ENCODE measurements around the gene AGPAT3. TPM values are rescaled to one million over a fixed set of nuclear protein-coding genes. Genes with fewer than 3 reads are reported as not detected.
"Not testable (repeated sequence)": the region's sequence is repeated elsewhere in the genome, so short reads cannot be mapped to it uniquely, and the experiment has no call there.

Gene AGPAT3
- total RNA-seq, 1 donor from 2014 or later: 39.7 TPM

DNA sequence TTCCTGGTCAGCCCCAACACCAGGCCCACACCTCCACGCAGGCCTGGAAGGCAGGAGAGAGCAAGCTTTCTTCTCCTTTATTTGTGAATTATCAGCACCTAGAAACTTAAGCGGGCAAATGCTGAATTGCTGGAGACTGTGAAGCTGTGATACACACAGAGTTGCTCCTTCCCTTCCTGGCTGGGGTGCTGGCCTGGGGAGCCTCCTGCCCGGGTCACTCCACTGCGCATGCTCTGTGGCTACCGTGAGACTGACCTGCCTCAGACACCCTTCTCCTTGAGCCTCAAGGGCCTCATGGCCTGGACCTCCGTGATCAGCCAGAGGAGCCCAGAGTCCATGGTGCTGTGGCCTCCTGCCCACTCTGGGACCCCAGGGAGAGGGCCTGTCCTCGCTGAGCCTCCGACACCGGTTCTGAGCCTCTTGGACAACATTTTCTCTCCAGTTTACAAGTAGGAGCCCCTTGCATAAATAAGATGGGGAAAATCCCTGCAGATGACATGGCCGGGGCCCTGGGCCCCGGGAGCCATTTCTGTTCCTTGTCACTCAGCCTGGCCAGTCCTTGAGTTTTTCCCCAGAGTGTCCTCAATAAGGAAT is 18.0 kb downstream of the AGPAT3 start:
- DNase-seq (ENCODE audit: low read depth in 2 of 2): no peak

DNA sequence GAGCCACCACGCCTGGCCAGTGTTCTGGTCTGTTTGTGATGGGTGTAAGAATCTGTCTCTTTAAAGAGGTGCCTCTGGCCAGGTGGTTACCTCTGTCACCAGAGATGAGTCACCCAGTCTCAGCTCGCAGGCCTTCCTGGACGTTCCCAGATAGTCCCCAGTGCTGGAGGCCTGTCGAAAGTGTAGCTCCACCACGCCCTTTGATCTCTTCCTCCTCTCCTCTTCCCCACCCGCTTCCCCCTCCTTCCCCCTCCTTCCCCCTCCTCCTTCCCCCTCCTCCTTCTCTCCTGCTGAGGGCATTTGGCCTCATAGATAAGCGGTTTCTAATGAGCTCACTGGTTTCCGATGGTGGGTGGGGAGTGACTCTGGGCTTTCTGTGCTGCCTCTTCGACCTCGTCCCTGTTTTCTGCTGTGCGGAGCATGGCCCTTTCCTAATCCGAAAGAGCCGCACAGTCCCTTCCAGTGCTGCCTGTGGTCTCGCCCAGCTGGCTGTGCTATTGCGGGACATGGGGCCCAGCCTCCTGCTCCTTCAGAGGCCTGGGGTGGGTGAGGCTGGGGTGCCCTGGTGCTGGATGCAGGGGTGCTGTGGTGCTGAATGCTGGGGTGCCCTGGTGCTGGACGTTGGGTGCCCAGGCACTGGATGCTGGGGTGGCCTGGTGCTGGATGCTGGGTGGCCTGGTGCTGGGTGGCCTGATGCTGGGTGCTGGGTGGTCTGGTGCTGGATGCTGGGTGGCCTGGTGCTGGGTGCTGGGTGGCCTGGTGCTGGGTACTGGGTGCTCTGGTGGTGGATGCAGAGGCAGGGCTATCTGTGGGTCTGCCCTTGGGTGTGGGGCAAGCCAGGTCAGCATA is 19.2 kb downstream of the AGPAT3 start:
- no peak for DNase-seq (ENCODE audit: low read depth in 2 of 2)

DNA sequence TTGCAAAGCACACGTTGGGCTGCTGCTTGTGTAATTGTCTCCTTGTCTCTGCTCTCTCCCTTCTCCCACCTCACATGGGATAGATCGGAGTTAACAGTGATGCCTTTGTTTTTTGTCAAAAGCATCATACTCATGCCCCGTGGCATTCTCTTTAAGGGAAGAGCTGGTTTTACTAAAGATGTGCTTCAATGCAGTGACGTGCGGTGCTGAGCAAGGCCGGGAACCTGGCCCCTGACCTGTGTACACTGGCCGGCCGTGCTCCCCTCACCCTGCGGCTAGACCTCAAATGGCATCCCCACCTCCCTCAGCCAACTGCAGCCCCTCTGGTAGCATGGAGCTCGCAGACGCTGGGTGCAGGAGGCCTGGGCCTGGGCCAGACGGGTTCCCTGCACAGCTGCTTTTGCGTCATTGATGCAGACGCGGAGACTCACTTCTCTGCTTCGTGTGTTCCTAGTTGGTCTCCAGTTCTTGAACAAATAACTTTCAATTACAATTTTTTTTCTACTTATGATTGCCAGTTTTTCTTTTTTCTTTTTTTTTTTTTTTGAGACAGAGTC is 19.9 kb downstream of the AGPAT3 start:
- no peak for DNase-seq (ENCODE audit: low read depth in 2 of 2)

DNA sequence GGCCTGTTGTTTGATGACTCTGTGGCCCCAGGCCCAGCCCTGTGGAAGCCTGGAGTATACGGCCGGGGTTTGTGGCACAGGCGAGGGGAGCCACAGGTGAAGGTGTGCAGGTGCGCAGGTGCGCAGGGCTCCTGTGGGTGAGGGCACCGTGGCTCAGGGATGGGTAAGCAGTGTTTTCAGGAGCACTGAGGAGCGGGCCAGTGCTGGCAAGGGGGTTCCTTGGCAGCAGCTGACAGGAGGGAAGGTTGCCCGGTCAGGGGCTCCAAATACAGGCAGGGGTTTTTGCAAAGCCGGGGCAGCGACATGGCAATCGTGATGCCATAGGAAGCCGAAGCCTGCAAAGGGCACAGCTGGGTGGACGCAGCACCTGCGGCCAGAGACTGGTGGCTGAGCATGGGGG is 20.7 kb downstream of the AGPAT3 start:
- no peak for DNase-seq (ENCODE audit: low read depth in 2 of 2)

DNA sequence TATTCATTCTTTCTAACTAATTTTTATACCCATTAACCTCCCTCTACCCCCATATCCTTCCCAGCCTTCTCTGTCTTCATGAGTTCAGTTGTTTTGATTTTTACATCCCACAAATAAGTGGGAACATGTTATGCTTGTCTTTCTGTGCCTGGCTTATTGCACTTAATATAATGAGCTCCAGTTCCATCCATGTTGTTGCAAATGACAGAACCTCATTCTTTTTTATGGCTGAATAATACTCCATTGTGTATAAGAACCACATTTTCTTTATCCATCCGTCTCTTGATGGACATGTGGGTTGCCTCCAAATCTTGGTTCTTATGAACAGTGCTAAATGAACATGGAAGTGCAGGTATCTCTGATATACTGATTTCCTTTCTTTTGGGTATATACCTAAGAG is 21.5 kb downstream of the AGPAT3 start:
- no peak for DNase-seq (ENCODE audit: low read depth in 2 of 2)

DNA sequence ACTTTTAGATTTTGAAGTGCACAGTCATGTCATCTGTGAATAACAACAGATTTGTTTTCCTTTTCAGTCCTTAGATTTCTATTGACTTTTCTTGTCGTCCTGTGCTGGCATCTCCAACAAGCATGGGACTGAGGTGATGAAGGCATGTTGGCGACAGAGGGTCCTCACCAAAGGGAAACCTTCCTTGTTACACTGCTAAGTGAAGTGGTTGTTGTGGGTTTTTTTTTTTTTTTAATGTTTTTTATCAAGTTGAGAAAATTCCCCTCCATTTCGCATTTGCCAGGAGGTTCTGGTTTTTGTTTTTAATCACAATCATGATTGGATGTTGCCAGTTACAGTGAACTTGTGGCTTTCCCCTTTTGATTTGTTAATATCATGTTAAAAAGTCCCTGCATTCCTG is 24.0 kb downstream of the AGPAT3 start:
- DNase-seq (ENCODE audit: low read depth in 2 of 2): no peak

DNA sequence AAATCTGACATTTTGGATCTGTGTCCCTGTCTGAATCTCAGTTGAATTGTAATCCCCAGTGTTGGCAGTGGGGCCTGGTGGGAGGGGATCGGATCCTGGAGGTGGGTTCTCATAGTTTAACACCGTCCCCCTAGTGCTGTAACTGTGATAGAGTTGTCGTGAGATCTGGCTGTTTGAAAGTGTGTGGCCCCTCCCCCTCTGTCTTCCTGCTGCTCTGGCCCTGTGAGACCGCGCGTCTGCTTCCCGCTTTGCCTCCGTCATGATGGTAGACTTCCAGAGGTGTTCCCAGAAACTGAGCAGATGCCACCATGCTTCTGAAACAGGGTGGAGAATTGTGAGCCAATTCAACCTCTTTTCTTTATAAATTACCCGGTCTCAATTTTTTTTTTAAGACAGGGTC is 25.0 kb downstream of the AGPAT3 start:
- DNase-seq (ENCODE audit: low read depth in 2 of 2): peak in 1 of 2 donors; percentile 60

DNA sequence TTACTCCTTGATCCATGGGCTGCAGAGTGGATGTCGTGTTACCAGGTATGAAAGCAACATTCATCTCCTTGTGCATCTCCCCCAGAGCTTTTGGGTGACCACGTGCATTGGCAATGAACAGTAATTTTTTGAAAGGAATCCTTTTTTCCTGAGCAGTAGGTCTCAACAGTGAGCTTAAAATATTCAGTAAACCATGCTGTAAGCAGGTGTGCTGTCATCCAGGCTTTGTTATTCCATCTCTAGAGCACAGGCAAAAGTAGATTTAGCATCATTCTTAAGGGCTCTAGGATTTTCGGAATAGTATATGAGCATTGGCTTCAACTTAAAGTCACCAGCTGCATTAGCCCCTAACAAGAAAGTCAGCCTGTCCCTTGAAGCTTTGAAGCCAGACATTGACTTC is 27.3 kb downstream of the AGPAT3 start:
- DNase-seq (ENCODE audit: low read depth in 2 of 2): no peak

DNA sequence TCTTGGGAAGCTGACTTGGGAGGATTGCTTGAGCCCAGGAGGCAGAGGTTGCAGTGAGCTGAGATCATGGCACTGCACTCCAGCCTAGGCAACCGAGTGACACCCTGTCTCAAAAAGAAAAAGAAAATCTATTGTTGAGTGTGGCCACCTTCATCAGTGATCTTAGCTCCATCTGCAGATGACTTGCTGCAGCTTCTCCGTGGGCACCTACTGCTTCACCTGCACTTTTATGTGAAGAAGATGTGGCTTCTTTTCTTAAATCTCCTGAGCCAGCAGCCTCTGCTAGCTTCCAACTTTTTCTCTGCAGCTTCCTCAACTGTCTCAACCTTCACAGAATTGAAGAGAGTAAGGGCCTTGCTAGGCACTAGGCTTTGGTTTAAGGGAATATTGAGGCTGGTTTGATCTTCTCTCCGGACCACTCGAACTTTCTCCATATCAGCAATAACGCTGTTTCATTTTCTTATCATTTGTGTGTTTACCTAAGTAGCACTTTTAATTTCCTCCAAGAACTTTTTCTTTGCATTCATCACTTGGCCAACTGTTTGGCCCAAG is 28.0 kb downstream of the AGPAT3 start:
- DNase-seq (ENCODE audit: low read depth in 2 of 2): no peak

DNA sequence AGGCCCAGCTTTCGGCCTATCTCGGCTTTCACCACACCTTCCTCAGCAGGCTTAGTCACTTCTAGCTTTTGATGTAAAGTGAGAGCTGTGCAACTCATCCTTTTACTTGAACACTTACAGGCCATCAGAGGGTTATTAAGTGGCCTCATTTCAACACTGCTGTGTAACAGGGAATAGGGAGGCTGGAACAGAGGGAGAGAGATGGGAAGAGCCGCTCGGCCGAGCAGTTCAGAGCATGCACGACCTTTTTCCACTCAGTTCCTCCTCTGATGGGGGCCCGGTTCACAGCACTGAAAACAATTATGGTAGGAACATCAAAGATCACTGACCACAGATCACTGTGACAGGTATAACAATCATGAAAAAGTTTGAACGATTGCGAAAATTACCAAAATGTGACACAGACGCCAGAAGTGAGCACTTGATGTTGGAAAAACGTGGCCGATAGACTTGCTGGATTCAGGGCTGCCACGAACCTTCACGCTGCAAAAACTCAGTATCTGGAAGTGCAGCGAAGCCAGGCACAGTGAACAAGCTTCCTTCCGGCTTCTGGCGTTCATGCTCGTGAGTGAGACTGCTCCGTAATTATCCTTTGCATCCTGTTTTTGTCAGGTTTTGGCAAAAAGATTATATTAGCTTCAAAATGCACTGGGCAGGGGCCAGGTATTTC is 28.6 kb downstream of the AGPAT3 start:
- peak; percentile 85 to 94 for DNase-seq (ENCODE audit: low read depth in 2 of 2)

DNA sequence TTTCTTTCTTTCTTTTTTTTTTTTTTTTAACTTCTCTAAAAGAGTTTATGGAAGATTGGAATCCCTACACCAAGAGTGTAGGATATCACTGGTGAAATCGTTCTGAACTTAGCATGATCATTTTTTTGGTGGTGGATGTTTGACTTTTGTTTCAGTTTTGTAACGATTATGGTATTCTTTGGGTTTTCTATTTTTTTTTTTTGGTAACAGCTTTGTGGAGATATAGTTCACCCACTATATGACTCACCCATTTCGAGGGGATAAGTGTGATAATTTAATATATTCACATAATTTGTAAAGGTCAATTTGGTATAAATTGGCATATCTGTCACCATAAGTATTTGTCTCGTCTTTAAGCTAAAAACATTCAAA is 29.2 kb downstream of the AGPAT3 start:
- DNase-seq (ENCODE audit: low read depth in 2 of 2): no peak

DNA sequence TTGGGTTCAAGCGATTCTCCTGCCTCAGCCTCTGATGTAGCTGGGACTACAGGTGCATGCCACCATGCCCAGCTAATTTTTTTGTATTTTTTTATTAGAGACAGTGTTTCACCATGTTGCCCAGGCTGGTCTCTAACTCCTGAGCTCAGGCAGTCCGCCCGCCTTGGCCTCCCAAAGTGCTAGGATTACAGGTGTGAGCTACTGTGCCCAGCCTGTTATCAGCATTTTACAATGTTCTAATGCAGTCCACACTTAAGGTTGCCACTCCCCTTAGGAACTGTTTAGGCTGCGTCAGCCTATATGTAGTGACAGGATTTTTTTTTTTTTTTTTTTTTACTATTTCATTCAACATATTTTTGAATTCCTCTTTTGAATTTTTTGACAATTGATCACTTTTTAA is 30.2 kb downstream of the AGPAT3 start:
- no peak for DNase-seq (ENCODE audit: low read depth in 2 of 2)

DNA sequence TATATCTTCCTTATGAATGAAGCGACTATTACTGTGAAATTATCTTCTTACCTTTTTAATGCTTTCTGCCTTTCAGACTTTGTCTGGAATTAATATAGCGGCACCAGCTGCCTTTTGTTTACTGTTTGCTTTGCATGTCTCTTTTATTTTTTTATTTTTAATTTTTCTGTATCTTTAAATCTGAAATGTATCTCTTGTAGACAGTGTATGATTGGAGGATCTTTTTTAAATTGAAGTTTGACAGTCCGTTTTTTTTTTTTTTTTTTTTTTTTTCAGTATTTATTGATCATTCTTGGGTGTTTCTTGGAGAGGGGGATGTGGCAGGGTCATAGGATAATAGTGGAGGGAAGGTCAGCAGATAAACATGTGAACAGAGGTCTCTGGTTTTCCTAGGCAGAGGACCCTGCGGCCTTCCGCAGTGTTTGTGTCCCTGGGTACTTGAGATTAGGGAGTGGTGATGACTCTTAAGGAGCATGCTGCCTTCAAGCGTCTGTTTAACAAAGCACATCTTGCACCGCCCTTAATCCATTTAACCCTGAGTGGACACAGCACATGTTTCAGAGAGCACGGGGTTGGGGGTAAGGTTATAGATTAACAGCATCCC is 31.8 kb downstream of the AGPAT3 start:
- DNase-seq (ENCODE audit: low read depth in 2 of 2): not testable (repeated sequence)

DNA sequence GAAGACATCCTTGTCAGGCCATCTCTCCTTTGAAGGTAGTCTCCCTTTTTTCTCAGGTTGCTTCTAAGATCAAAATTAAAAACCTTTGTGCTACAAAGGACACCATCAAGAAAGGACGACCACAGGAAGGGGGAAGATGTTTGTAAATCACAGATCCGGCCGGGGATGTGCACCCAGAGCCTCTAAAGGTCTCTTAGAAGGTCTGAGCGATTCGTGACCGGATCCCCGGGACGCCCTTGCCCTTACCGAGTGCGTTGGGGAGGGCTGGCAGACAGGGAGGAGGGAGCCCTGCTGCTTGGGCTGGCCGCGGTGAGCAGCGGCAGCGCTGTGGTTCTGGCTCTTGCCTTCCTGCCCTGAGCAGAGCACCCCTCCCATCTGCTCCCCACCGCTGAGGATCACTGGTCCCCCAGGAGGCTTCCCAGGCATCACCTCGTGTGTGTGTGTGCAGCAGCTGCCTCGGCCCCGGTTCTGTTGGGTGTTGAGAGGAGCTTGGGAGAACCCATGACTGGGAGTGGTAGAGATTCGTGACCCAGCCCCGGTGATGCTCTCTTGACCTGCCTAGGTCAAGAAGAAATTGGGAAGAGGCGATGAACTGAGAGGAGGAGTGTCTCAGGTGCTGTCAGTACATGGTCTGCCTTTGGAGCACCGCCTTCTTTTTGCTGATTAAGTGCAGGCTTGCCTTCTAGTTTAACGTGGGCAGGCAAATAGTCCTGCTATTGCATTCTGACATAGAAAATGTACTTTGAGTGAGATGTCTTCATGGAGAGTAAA is 34.5 kb downstream of the AGPAT3 start:
- no peak for DNase-seq (ENCODE audit: low read depth in 2 of 2)

DNA sequence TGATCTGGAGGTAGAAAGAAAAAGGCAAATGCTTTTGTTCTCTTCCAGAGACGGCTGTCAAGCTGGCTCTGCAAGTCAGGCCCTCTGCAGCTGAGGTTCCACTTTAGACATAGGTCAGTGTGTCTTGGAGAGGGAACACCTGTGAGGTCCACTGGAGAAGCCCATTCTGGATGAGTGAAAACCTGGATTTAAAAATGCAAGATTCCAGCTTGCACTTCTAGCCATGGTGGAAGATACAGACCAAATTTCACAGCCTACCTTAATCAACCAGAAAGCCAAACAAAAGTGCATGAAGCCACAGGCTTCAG is 35.0 kb downstream of the AGPAT3 start:
- DNase-seq (ENCODE audit: low read depth in 2 of 2): no peak

DNA sequence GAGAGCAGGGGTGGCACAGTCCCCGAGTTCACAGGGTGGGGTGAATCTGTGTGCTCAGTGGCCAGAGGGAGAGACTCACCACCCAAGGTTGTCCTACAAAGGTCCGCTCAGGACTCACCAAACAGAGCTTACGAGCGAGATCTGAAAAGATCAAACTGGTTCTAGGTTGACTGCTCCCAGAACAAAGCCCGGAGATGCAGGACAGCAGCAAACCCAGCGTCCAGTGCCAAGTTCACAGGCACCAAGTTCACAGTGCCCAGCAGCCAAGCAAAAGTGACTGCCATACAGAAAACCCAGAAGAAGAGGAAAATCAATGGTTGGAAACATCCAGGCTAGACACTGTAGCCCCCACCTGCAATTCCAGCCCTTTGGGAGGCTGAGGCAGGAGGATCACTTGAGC is 35.7 kb downstream of the AGPAT3 start:
- peak in 1 of 2 donors; percentile 35 for DNase-seq (ENCODE audit: low read depth in 2 of 2)

DNA sequence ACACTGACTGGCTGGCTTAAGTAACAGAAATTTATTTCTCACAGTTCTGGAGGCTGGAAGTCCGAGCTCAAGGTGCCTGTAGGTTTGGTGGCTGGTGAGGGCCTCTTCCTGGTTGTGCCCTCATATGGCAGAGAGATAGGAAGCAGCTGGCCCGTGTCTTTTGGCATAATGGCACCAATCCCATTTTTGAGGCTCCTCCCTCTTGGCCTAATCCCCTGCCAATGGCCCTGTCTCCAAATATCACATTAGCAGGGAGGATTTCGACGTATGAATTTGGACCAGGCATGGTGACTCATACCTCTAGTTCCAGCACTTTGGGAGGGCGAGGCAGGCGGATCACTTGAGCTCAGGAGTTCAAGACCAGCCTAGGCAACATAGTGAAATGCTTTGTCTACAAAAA is 37.4 kb downstream of the AGPAT3 start:
- peak; percentile 46 to 91 for DNase-seq (ENCODE audit: low read depth in 2 of 2)

DNA sequence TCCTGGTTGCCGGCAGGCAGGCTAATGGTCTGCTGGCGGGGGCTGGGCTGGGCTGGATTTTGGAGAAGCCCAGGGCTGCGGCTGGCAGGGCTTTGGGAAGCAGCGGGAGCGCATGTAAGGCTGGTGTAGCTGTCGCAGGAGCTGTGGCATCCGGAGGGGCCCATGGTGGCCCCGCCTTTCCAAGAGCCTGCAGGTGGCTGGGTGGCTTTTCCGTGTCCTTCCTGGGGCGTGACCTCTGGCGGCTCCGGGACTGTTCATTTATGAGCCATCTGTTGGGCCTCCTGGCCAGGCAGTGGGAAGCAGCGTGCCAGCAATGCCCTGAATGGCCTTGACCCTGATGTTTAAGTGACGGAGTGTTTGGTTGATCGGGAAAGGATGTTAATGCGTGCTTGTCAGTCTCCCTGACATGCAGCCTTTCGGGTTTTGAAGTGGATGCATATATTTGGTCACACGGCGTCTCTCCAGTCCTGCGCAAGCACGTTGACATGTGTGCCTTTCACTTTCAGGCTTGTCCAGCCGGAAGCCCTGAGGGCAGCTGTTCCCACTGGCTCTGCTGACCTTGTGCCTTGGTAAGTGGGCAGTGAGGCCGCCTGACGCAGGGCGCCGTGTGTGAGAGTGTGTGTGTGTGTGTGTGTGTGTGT is 38.5 kb downstream of the AGPAT3 start:
- peak; percentile 70 to 87 for DNase-seq (ENCODE audit: low read depth in 2 of 2)

DNA sequence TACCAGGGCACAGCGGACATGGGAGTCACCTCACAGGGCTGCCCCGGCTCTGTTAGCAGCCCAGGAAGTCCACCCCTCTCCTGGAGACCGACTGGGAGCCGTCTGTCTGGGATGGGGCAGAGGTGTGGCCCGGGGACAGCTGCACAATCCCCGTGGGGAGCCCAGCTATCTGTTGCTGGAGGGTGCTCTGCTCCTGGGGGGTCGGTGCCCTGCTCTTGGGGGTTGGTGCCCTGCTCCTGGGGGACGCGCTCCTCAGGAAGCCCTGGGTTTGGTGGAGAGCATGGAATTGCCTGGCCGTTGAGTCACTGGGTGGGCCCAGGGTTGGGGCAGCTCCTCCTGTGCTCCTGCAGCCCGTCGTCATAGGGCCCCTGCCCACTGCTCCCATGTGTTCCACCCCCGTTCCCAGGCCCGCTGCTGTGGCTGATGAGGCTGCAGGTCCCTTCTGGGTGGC is 39.3 kb downstream of the AGPAT3 start:
- DNase-seq (ENCODE audit: low read depth in 2 of 2): no peak

DNA sequence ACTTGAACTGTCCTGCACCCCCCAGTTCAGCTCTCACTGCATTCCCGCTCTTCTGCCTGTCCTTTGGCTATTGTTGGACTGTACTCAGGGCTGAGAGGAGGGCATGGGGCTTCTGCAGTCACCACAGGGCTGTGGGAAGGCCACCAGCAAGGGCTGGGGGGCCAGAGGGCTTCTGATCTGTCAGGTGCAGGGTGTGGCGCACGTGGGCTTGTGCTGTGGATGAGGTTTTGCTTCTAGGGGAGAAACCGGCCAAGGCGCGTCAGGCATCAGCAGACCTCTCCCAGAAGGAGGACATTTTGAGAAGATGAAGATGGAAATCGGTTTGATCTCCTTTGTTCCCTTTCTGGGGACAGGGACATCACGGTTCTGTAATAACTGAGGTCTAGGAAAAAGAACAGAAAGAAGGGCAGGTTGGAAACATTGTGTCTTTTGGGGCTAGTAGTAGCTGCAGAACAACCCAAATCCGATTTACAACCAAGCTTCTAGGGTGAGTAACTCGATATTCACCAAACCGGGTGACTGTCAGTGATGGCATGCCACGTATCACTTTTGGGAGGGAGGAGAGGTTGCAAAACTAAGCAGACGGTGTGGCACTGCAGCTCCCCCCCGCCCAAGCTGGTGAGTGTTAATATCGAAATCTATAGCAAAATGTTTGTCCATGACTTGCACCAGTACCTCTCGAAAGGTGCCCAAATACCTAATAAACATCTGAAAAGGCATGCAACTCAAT is 40.9 kb downstream of the AGPAT3 start:
- DNase-seq (ENCODE audit: low read depth in 2 of 2): no peak
